ENCODE measurements around the gene C5orf15. TPM values are rescaled to one million over a fixed set of nuclear protein-coding genes. Genes with fewer than 3 reads are reported as not detected.

C5orf15 gene
- total and polyA plus RNA-seq, 9 of the 15 experiments (the other 6 are each of a cell fraction or from before 2014, with no cell fraction given): 23.3 to 50.7 (median 35.5) TPM

DNA sequence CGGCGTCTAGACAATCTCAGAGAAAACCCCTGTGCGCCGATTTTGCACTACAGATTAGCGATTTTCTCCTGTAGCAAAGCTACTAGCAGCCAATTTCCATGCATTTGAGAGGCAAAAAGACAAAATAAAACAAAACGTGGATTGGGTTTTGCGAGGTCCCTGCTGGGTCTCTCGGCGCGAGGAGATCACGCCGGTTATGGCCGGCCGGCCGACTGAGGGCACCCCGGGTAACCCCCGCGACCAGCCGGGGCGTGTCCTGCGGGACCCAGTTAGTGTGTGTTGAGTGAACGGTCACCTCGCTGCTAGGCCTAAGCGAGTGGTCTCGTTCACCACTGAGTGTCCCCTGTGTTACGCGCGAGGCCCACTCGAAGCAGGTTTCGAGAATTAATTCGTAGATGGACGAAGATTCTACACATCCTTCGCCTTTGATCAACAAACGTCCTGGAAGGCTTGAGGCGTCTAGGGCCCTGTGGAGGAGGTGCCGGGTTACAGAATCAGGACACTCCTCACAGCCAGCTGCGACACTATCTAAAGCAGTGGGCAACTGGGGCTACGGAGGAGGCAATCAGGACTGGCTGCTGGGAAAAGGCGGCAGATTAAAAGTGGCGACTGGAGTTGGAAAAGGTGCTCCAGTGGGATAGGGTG, 37.1 kb upstream of the C5orf15 start:
- FAIRE-seq: no peak
- H4K20me1 ChIP-seq (replicated peaks; ENCODE audit: control insufficient read depth, insufficient read depth, low read length): peaks cover 20% of the 10 kb centered on the region
- H3K27me3 ChIP-seq (ENCODE audit: control insufficient read depth in 2 of 2, insufficient read depth in 2 of 2, low read length in 2 of 2): peaks cover 3 to 6% of the 10 kb centered on the region in 2 experiments; a peak in 2 of 5 replicates
- peak overlapping the region; percentile 88 for H3K4me2 ChIP-seq (ENCODE audit: insufficient read depth, low read length)
- H3K4me3 ChIP-seq: peak overlapping the region; percentile 99
- peaks cover 3% of the 10 kb centered on the region for H3K9me1 ChIP-seq (ENCODE audit: control insufficient read depth, insufficient read depth, low read length)
- CTCF ChIA-PET (ENCODE audit: low intra/inter-chr PET ratio): no interaction called here
- intact Hi-C loops (cut with micrococcal nuclease) (no loop called here), in situ Hi-C loops (cut with MboI) (no loop called here)
- peaks cover 54% of the 10 kb centered on the region for H3K79me2 ChIP-seq (ENCODE audit: control insufficient read depth, insufficient read depth, low read length)
- TSS peak; percentile 84 for BruUV-seq (replicated peaks)
- peaks cover 29% of the 10 kb centered on the region for H3K36me3 ChIP-seq (ENCODE audit: control insufficient read depth, insufficient read depth, low read length)
- POLR2A ChIA-PET: interaction anchor here (0.6 to 1.0 kb wide), 9 partner anchors 9 to 219 kb away, joined by 3 to 5 read pairs (median 3); no protein-coding TSS in a partner anchor
- no peaks in the 10 kb centered on the region for H3K9me3 ChIP-seq (replicated peaks; ENCODE audit: control insufficient read depth, insufficient read depth, low read depth, low read length)
- H3K27ac ChIP-seq (ENCODE audit: extremely low read depth, low read depth, low read length): peak overlapping the region; percentile 98
- peak overlapping the region; percentile 94 to 99 for H3K9ac ChIP-seq (ENCODE audit: insufficient read depth in 1 of 2, low read depth in 2 of 2, low read length in 2 of 2)
- ATAC-seq: no peak
- peak overlapping the region; percentile 96 for H2AFZ ChIP-seq (ENCODE audit: low read depth, low read length)
- DNase-seq (ENCODE audit: extremely low read depth in 1 of 4, low spot score in 3 of 4): peak; percentile 39 to 50 (median 42)
- WGBS (ENCODE audit: insufficient coverage, low coverage, missing lambda C conversion rate): 18% methylated on average over 40 of the region's 40 CpGs
- H3K4me1 ChIP-seq (replicated peaks in 1 of 2; ENCODE audit: control insufficient read depth in 2 of 2, insufficient read depth in 2 of 2, low read length in 2 of 2): peaks cover 31 to 49% of the 10 kb centered on the region in 2 experiments
- no peak for TF ChIP-seq PRMT5 (CRISPR knock-in tag; IDR thresholded peaks at IDR 0.05)
- TF ChIP-seq TCF3 (CRISPR knock-in tag; IDR thresholded peaks at IDR 0.05): 0 out of 2 replicates have a peak, but pooled peaks have one; percentile 5
- peak in 1 of 2 experiments; percentile 44; a peak in 1 of 4 replicates for TF ChIP-seq RCOR1 (IDR thresholded peaks at IDR 0.05; ENCODE audit: borderline replicate concordance in 1 of 2, low read depth in 2 of 2, low read length in 2 of 2)
- TF ChIP-seq LCOR (CRISPR knock-in tag; IDR thresholded peaks at IDR 0.05): peak; percentile 2; the same call in 1 of the 2 replicates
- peak; percentile 79 for TF ChIP-seq ZFP36 (IDR thresholded peaks at IDR 0.05; ENCODE audit: low read depth, low read length, partially characterized antibody)
- TF ChIP-seq ATF1 (CRISPR knock-in tag; IDR thresholded peaks at IDR 0.05): no peak
- 0 out of 2 replicates have a peak, but pooled peaks have one; percentile 30 for TF ChIP-seq ATF1 (tag; IDR thresholded peaks at IDR 0.05)
- TF ChIP-seq SMAD4 (CRISPR knock-in tag; conservative IDR thresholded peaks at IDR 0.05): peak; percentile 66; the same call in 1 of the 2 replicates
- TF ChIP-seq, protein P1, sequence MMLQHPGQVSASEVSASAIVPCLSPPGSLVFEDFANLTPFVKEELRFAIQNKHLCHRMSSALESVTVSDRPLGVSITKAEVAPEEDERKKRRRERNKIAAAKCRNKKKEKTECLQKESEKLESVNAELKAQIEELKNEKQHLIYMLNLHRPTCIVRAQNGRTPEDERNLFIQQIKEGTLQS (IDR thresholded peaks at IDR 0.05): no peak
- TF ChIP-seq, protein P1 (CRISPR knock-in tag; conservative IDR thresholded peaks at IDR 0.05): 0 out of 2 replicates have a peak, but pooled peaks have one; percentile 39
- TF ChIP-seq ZNF184 (CRISPR knock-in tag; IDR thresholded peaks at IDR 0.05): no peak
- peak; percentile 5; the same call in 1 of the 2 replicates for TF ChIP-seq BCOR (IDR thresholded peaks at IDR 0.05)
- no peak for TF ChIP-seq ZNF124 (CRISPR knock-in tag; IDR thresholded peaks at IDR 0.05)
- TF ChIP-seq, protein P2, sequence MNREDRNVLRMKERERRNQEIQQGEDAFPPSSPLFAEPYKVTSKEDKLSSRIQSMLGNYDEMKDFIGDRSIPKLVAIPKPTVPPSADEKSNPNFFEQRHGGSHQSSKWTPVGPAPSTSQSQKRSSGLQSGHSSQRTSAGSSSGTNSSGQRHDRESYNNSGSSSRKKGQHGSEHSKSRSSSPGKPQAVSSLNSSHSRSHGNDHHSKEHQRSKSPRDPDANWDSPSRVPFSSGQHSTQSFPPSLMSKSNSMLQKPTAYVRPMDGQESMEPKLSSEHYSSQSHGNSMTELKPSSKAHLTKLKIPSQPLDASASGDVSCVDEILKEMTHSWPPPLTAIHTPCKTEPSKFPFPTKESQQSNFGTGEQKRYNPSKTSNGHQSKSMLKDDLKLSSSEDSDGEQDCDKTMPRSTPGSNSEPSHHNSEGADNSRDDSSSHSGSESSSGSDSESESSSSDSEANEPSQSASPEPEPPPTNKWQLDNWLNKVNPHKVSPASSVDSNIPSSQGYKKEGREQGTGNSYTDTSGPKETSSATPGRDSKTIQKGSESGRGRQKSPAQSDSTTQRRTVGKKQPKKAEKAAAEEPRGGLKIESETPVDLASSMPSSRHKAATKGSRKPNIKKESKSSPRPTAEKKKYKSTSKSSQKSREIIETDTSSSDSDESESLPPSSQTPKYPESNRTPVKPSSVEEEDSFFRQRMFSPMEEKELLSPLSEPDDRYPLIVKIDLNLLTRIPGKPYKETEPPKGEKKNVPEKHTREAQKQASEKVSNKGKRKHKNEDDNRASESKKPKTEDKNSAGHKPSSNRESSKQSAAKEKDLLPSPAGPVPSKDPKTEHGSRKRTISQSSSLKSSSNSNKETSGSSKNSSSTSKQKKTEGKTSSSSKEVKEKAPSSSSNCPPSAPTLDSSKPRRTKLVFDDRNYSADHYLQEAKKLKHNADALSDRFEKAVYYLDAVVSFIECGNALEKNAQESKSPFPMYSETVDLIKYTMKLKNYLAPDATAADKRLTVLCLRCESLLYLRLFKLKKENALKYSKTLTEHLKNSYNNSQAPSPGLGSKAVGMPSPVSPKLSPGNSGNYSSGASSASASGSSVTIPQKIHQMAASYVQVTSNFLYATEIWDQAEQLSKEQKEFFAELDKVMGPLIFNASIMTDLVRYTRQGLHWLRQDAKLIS (CRISPR knock-in tag; IDR thresholded peaks at IDR 0.05): 0 out of 2 replicates have a peak, but pooled peaks have one; percentile 73
- TF ChIP-seq SP1 (CRISPR knock-in tag; IDR thresholded peaks at IDR 0.05): no peak
- no peak for TF ChIP-seq HNRNPL (IDR thresholded peaks at IDR 0.05; ENCODE audit: low read depth, low read length)
- TF ChIP-seq CBFA2T3 (IDR thresholded peaks at IDR 0.05): peak; percentile 74
- TF ChIP-seq CBX5 (IDR thresholded peaks at IDR 0.05; ENCODE audit: borderline replicate concordance, low read depth): no peak

Data from K562 (cell line).